ENCODE results near the gene RAET1L.
A peak's percentile ranks its signal among the peaks of the same experiment; 100 is the strongest.

The RAET1L gene

GRCh38 chr6:150050846-150051245 lies 25.5 kb upstream of the RAET1L start:
- H3K27ac ChIP-seq (ENCODE audit: low read length), result no peak overlapping the region
- H3K27me3 ChIP-seq (ENCODE audit: insufficient read depth, low read length, poor library complexity), result peaks cover 47% of the 10 kb centered on the region
- no peak for TF ChIP-seq CTCF (IDR thresholded peaks at IDR 0.05; ENCODE audit: borderline replicate concordance, extremely low read depth, low read length, poor library complexity, severe bottlenecking)
- no peak for TF ChIP-seq EZH2 (IDR thresholded peaks at IDR 0.05; ENCODE audit: borderline replicate concordance, low read depth, low read length, severe bottlenecking)
- H3K9me3 ChIP-seq (ENCODE audit: insufficient read depth, low read length, severe bottlenecking), result no peaks in the 10 kb centered on the region
- H2AFZ ChIP-seq (ENCODE audit: low read depth, low read length), result no peak overlapping the region
- DNase-seq (no peak), ATAC-seq (ENCODE audit: insufficient read depth, low read depth) (no peak)
- no peaks in the 10 kb centered on the region for H4K20me1 ChIP-seq (ENCODE audit: insufficient read depth, low read length)
- H3K4me3 ChIP-seq (ENCODE audit: low read depth in 1 of 2, low read length in 2 of 2), result no peak overlapping the region
- no peaks in the 10 kb centered on the region for H3K4me1 ChIP-seq (ENCODE audit: insufficient read depth, low read length)
- no peaks in the 10 kb centered on the region for H3K79me2 ChIP-seq (ENCODE audit: insufficient read depth, low read length)
- no peaks in the 10 kb centered on the region for H3K36me3 ChIP-seq (ENCODE audit: insufficient read depth, low read length)
- no peak overlapping the region for H3K9ac ChIP-seq (ENCODE audit: low read depth, low read length)
- no peak overlapping the region for H3K4me2 ChIP-seq (ENCODE audit: insufficient read depth, low read length)

GRCh38 chr6:150048099-150048498 lies 22.8 kb upstream of the RAET1L start:
- no peaks in the 10 kb centered on the region for H4K20me1 ChIP-seq (ENCODE audit: insufficient read depth, low read length)
- H3K4me1 ChIP-seq (ENCODE audit: insufficient read depth, low read length), result no peaks in the 10 kb centered on the region
- peaks cover 28% of the 10 kb centered on the region for H3K27me3 ChIP-seq (ENCODE audit: insufficient read depth, low read length, poor library complexity)
- H3K36me3 ChIP-seq (ENCODE audit: insufficient read depth, low read length), result no peaks in the 10 kb centered on the region
- no peak overlapping the region for H3K9ac ChIP-seq (ENCODE audit: low read depth, low read length)
- no peak overlapping the region for H2AFZ ChIP-seq (ENCODE audit: low read depth, low read length)
- no peak overlapping the region for H3K4me2 ChIP-seq (ENCODE audit: insufficient read depth, low read length)
- peak; percentile 66; the same call in 2 of the 3 replicates for ATAC-seq (ENCODE audit: insufficient read depth, low read depth)
- no peak overlapping the region for H3K4me3 ChIP-seq (ENCODE audit: low read depth in 1 of 2, low read length in 2 of 2)
- H3K9me3 ChIP-seq (ENCODE audit: insufficient read depth, low read length, severe bottlenecking), result no peaks in the 10 kb centered on the region
- no peak for TF ChIP-seq CTCF (IDR thresholded peaks at IDR 0.05; ENCODE audit: borderline replicate concordance, extremely low read depth, low read length, poor library complexity, severe bottlenecking)
- no peak for TF ChIP-seq EZH2 (IDR thresholded peaks at IDR 0.05; ENCODE audit: borderline replicate concordance, low read depth, low read length, severe bottlenecking)
- H3K27ac ChIP-seq (ENCODE audit: low read length), result no peak overlapping the region
- H3K79me2 ChIP-seq (ENCODE audit: insufficient read depth, low read length), result no peaks in the 10 kb centered on the region
- DNase-seq, result no peak

- Histone ChIP-seq H3K9me3 (ENCODE audit: insufficient read depth, low read length, severe bottlenecking) (no peaks in the 10 kb centered on the region), H3K27me3 (ENCODE audit: insufficient read depth, low read length, poor library complexity) (peaks cover 24% of the 10 kb centered on the region), H3K27ac (ENCODE audit: low read length) (no peak overlapping the region), H3K36me3 (ENCODE audit: insufficient read depth, low read length) (no peaks in the 10 kb centered on the region), H3K4me2 (ENCODE audit: insufficient read depth, low read length) (no peak overlapping the region), H4K20me1 (ENCODE audit: insufficient read depth, low read length) (no peaks in the 10 kb centered on the region), H3K4me3 (ENCODE audit: low read depth in 1 of 2, low read length in 2 of 2) (no peak overlapping the region), H3K9ac (ENCODE audit: low read depth, low read length) (no peak overlapping the region), H3K79me2 (ENCODE audit: insufficient read depth, low read length) (no peaks in the 10 kb centered on the region), H2AFZ (ENCODE audit: low read depth, low read length) (no peak overlapping the region), H3K4me1 (ENCODE audit: insufficient read depth, low read length) (no peaks in the 10 kb centered on the region)
- no peak for TF ChIP-seq EZH2 (IDR thresholded peaks at IDR 0.05; ENCODE audit: borderline replicate concordance, low read depth, low read length, severe bottlenecking)
- no peak for TF ChIP-seq CTCF (IDR thresholded peaks at IDR 0.05; ENCODE audit: borderline replicate concordance, extremely low read depth, low read length, poor library complexity, severe bottlenecking)
- no peak for DNase-seq
- ATAC-seq (ENCODE audit: insufficient read depth, low read depth), result no peak
Observed at GRCh38 chr6:150046943-150047342, 21.6 kb upstream of the RAET1L start.

- Histone ChIP-seq H3K9me3 (ENCODE audit: insufficient read depth, low read length, severe bottlenecking) (no peaks in the 10 kb centered on the region), H3K27ac (ENCODE audit: low read length) (no peak overlapping the region)
Observed at GRCh38 chr6:150044621-150045145, 19.4 kb upstream of the RAET1L start.

More at GRCh38 chr6:150044621-150045145, 19.4 kb upstream of the RAET1L start:
- Histone ChIP-seq H2AFZ (ENCODE audit: low read depth, low read length) (no peak overlapping the region), H3K4me3 (ENCODE audit: low read depth in 1 of 2, low read length in 2 of 2) (no peak overlapping the region), H3K79me2 (ENCODE audit: insufficient read depth, low read length) (no peaks in the 10 kb centered on the region), H3K4me1 (ENCODE audit: insufficient read depth, low read length) (no peaks in the 10 kb centered on the region), H3K36me3 (ENCODE audit: insufficient read depth, low read length) (no peaks in the 10 kb centered on the region), H3K9ac (ENCODE audit: low read depth, low read length) (no peak overlapping the region), H3K4me2 (ENCODE audit: insufficient read depth, low read length) (no peak overlapping the region), H3K27me3 (ENCODE audit: insufficient read depth, low read length, poor library complexity) (peaks cover 24% of the 10 kb centered on the region), H4K20me1 (ENCODE audit: insufficient read depth, low read length) (no peaks in the 10 kb centered on the region)
- no peak for ATAC-seq (ENCODE audit: insufficient read depth, low read depth)
- no peak for DNase-seq
- TF ChIP-seq CTCF (IDR thresholded peaks at IDR 0.05; ENCODE audit: borderline replicate concordance, extremely low read depth, low read length, poor library complexity, severe bottlenecking) (no peak), EZH2 (IDR thresholded peaks at IDR 0.05; ENCODE audit: borderline replicate concordance, low read depth, low read length, severe bottlenecking) (no peak)
